HCT116 (cell line): Measurements from ENCODE around the gene BTLA.

Source experiments
- POLR2A ChIP-seq: IDR thresholded peaks from 2 replicates; pipeline ENCODE4 v1.7.0; 2011; ENCODE audit warnings: borderline replicate concordance; ENCODE audit not compliant: insufficient read depth, insufficient read length; ENCODE audit errors: extremely low read depth
- POLR2AphosphoS5 ChIP-seq: IDR thresholded peaks from 2 replicates; pipeline ENCODE4 v1.6.1; 2011; ENCODE audit warnings: mild to moderate bottlenecking, low read depth, low read length, moderate library complexity
- SIN3A ChIP-seq: IDR thresholded peaks from 2 replicates; pipeline ENCODE4 v1.6.1; 2012; ENCODE audit warnings: low read depth
- SP1 ChIP-seq: IDR thresholded peaks from 2 replicates; pipeline ENCODE4 v1.6.1; 2012; ENCODE audit warnings: low read depth
- YY1 ChIP-seq: IDR thresholded peaks from 2 replicates; pipeline ENCODE4 v1.6.1; 2011; ENCODE audit warnings: low read length, low read depth, moderate library complexity, mild to moderate bottlenecking; ENCODE audit not compliant: insufficient replicate concordance; ENCODE audit errors: extremely low read depth
- TF ChIP-seq, protein P1 (sequence below), 3 experiments: fragments of 200-600 bp in 1 of 3; sonication (generic) in 1 of 3; IDR thresholded peaks in 2 of 3; conservative IDR thresholded peaks in 1 of 3; 2 replicates each; pipeline ENCODE4 v1.5.1; 2012 to 2017; ENCODE audit warnings: low read depth in 2 of 3, low read length in 2 of 3, antibody characterized with exemption in 1 of 3, borderline replicate concordance in 1 of 3, control low read depth in 1 of 3, mild to moderate bottlenecking in 1 of 3, mixed read lengths in 1 of 3, mixed run types in 1 of 3, moderate library complexity in 1 of 3; ENCODE audit not compliant: insufficient read depth in 1 of 3

GRCh38 chr3:112466020-112466419, 33.3 kb downstream of the BTLA start:
- no peak for TF ChIP-seq POLR2AphosphoS5
- TF ChIP-seq POLR2A: no peak
- TF ChIP-seq, protein P1, sequence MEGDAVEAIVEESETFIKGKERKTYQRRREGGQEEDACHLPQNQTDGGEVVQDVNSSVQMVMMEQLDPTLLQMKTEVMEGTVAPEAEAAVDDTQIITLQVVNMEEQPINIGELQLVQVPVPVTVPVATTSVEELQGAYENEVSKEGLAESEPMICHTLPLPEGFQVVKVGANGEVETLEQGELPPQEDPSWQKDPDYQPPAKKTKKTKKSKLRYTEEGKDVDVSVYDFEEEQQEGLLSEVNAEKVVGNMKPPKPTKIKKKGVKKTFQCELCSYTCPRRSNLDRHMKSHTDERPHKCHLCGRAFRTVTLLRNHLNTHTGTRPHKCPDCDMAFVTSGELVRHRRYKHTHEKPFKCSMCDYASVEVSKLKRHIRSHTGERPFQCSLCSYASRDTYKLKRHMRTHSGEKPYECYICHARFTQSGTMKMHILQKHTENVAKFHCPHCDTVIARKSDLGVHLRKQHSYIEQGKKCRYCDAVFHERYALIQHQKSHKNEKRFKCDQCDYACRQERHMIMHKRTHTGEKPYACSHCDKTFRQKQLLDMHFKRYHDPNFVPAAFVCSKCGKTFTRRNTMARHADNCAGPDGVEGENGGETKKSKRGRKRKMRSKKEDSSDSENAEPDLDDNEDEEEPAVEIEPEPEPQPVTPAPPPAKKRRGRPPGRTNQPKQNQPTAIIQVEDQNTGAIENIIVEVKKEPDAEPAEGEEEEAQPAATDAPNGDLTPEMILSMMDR (IDR thresholded peaks at IDR 0.05 in 2 of 3, conservative IDR thresholded peaks at IDR 0.05 in 1 of 3; ENCODE audit: borderline replicate concordance in 1 of 3, insufficient read depth in 1 of 3, low read depth in 2 of 3, low read length in 2 of 3): no peak
- no peak for TF ChIP-seq SIN3A
- no peak for TF ChIP-seq YY1
- TF ChIP-seq SP1: no peak
